HEK293 (cell line): Measurements from ENCODE around the gene RPL27.

Experiments
- GLI2 ChIP-seq: fragments of 450-650 bp; formaldehyde crosslinking; IDR thresholded peaks from 2 replicates; pipeline ENCODE4; 2017; ENCODE audit warnings: missing biosample characterization, missing genetic modification characterization, low read depth, borderline replicate concordance
- MYNN ChIP-seq: fragments of 450-650 bp; formaldehyde crosslinking; IDR thresholded peaks from 2 replicates; pipeline ENCODE4 v1.5.1; 2016; ENCODE audit warnings: missing biosample characterization, missing genetic modification characterization, borderline replicate concordance
- SETDB1 ChIP-seq: IDR thresholded peaks from one replicate; pipeline ENCODE4 v1.6.1; 2017; ENCODE audit warnings: mild to moderate bottlenecking, low read length, moderate library complexity, mixed read lengths; ENCODE audit not compliant: insufficient read length
- WT1 ChIP-seq: fragments of 450-650 bp; formaldehyde crosslinking; IDR thresholded peaks from 2 replicates; pipeline ENCODE4 v1.5.1; 2016; ENCODE audit warnings: missing biosample characterization, missing genetic modification characterization
- ZBTB10 ChIP-seq: fragments of 450-650 bp; formaldehyde crosslinking; IDR thresholded peaks from 2 replicates; pipeline ENCODE4 v1.5.1; 2016; ENCODE audit warnings: missing biosample characterization, missing genetic modification characterization
- ZBTB44 ChIP-seq: fragments of 450-650 bp; IDR thresholded peaks from 2 replicates; pipeline ENCODE4 v1.5.1; 2018; ENCODE audit warnings: missing biosample characterization, mild to moderate bottlenecking, missing genetic modification characterization
- ZBTB48 ChIP-seq: fragments of 450-650 bp; formaldehyde crosslinking; IDR thresholded peaks from 2 replicates; pipeline ENCODE4 v1.5.1; 2016; ENCODE audit warnings: missing biosample characterization, missing genetic modification characterization
- ZBTB8A ChIP-seq: fragments of 450-650 bp; formaldehyde crosslinking; IDR thresholded peaks from 2 replicates; pipeline ENCODE4 v1.5.1; 2016; ENCODE audit warnings: missing biosample characterization, missing genetic modification characterization
- ZNF133 ChIP-seq: fragments of 450-650 bp; formaldehyde crosslinking; IDR thresholded peaks from 2 replicates; pipeline ENCODE4 v1.5.1; 2016; ENCODE audit warnings: missing biosample characterization, missing genetic modification characterization
- ZNF324 ChIP-seq: fragments of 450-650 bp; formaldehyde crosslinking; IDR thresholded peaks from 2 replicates; pipeline ENCODE4 v1.5.1; 2016; ENCODE audit warnings: missing biosample characterization, missing genetic modification characterization
- ZNF350 ChIP-seq: fragments of 450-650 bp; formaldehyde crosslinking; IDR thresholded peaks from 2 replicates; pipeline ENCODE4 v1.5.0; 2017; ENCODE audit warnings: missing biosample characterization, mild to moderate bottlenecking, missing genetic modification characterization
- ZNF354C ChIP-seq: fragments of 450-650 bp; formaldehyde crosslinking; IDR thresholded peaks from 2 replicates; pipeline ENCODE4 v1.5.1; 2016; ENCODE audit warnings: missing biosample characterization, missing genetic modification characterization, low read depth, borderline replicate concordance
- ZNF501 ChIP-seq: fragments of 450-650 bp; formaldehyde crosslinking; IDR thresholded peaks from 2 replicates; pipeline ENCODE4 v1.5.1; 2016; ENCODE audit warnings: missing biosample characterization, missing genetic modification characterization
- ZNF518A ChIP-seq: fragments of 450-650 bp; formaldehyde crosslinking; conservative IDR thresholded peaks from 2 replicates; pipeline ENCODE4 v1.5.1; 2016; ENCODE audit warnings: low read depth, missing biosample characterization, missing genetic modification characterization
- ZNF549 ChIP-seq: fragments of 450-650 bp; IDR thresholded peaks from 2 replicates; pipeline ENCODE4 v1.5.1; 2018; ENCODE audit warnings: missing biosample characterization, missing genetic modification characterization, mild to moderate bottlenecking, inconsistent platforms, moderate library complexity
- ZSCAN18 ChIP-seq: fragments of 450-650 bp; formaldehyde crosslinking; IDR thresholded peaks from 2 replicates; pipeline ENCODE4 v1.5.1; 2016; ENCODE audit warnings: missing biosample characterization, missing genetic modification characterization
- ZSCAN5A ChIP-seq: fragments of 450-650 bp; formaldehyde crosslinking; IDR thresholded peaks from 2 replicates; pipeline ENCODE4 v1.5.1; 2016; ENCODE audit warnings: missing biosample characterization, missing genetic modification characterization
- TF ChIP-seq, protein P1 (sequence below): fragments of 450-650 bp; formaldehyde crosslinking; IDR thresholded peaks from 2 replicates; pipeline ENCODE4 v1.5.1; 2016; ENCODE audit warnings: missing biosample characterization, missing genetic modification characterization
- TF ChIP-seq, protein P2 (sequence below): fragments of 450-650 bp; formaldehyde crosslinking; IDR thresholded peaks from 2 replicates; pipeline ENCODE4; 2016; ENCODE audit warnings: missing biosample characterization, missing genetic modification characterization
- TF ChIP-seq, protein P3 (sequence below): fragments of 450-650 bp; IDR thresholded peaks from 2 replicates; pipeline ENCODE4 v1.5.1; 2018; ENCODE audit warnings: missing biosample characterization, missing genetic modification characterization

RPL27 gene

DNA sequence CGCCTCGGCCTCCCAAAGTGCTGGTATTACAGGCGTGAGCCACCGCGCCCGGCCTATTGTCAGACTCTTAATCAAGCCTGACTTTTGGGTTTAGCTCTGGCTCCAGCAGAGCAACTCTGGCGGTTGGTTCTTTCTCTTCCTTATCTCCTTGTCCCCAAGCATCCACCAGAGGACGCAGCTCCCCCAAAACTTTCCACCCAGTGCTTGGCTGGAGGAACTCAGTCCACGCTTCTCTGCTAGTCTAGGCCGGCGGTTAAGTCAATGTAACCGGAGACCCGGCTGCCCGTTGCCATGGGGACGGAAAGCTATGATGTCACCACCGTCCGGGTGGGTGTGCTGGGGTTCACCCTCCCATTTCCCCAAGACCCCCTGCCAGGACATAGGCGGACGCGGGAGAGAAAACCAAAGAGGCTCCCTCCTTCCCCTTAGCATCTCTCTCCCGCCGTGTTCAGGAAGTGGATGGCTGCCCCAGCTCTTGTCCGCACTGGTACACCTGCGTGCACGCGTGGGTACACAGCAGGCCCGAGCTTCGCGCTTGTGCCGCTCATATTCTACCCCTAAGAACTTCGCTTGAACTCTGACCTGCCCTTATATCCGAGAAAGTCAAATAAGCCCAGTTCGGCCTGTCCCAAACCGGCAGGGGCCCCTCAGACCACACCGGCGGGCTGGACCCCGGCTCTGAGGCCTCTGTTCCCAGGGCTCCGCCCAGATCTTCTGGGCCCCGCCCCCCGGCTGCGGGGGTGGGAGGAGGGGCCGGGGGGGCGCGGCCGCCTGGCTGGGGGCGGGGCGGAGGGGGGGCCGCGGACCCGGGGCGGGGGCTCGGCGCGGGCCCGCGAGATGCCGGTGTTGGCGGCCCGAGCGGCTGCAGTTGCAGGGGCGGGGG is 26.4 kb downstream of the RPL27 start, which contains the start of gene RND2 (continued):
- TF ChIP-seq ZNF354C (tag by site-specific recombination): no peak
- TF ChIP-seq MYNN (tag by site-specific recombination): no peak
- TF ChIP-seq ZNF549 (tag by site-specific recombination): no peak
- TF ChIP-seq, protein P1, sequence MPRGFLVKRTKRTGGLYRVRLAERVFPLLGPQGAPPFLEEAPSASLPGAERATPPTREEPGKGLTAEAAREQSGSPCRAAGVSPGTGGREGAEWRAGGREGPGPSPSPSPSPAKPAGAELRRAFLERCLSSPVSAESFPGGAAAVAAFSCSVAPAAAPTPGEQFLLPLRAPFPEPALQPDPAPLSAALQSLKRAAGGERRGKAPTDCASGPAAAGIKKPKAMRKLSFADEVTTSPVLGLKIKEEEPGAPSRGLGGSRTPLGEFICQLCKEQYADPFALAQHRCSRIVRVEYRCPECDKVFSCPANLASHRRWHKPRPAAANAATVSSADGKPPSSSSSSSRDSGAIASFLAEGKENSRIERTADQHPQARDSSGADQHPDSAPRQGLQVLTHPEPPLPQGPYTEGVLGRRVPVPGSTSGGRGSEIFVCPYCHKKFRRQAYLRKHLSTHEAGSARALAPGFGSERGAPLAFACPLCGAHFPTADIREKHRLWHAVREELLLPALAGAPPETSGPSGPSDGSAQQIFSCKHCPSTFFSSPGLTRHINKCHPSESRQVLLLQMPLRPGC (tag by site-specific recombination): 0 out of 2 replicates have a peak, but pooled peaks have one; percentile 24
- TF ChIP-seq GLI2 (tag by site-specific recombination): no peak
- TF ChIP-seq ZNF133 (tag by site-specific recombination): no peak
- peak; percentile 14; the same call in 1 of the 2 replicates for TF ChIP-seq ZBTB48
- TF ChIP-seq, protein P2, sequence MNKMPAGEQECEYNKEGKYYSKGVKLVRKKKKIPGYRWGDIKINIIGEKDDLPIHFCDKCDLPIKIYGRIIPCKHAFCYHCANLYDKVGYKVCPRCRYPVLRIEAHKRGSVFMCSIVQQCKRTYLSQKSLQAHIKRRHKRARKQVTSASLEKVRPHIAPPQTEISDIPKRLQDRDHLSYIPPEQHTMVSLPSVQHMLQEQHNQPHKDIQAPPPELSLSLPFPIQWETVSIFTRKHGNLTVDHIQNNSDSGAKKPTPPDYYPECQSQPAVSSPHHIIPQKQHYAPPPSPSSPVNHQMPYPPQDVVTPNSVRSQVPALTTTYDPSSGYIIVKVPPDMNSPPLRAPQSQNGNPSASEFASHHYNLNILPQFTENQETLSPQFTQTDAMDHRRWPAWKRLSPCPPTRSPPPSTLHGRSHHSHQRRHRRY: no peak
- TF ChIP-seq ZSCAN5A (tag by site-specific recombination): no peak
- TF ChIP-seq ZNF518A (tag by site-specific recombination): 0 out of 2 replicates have a peak, but pooled peaks have one; percentile 26
- TF ChIP-seq ZBTB44: no peak
- TF ChIP-seq ZSCAN18 (tag by site-specific recombination): no peak
- TF ChIP-seq SETDB1: no peak
- TF ChIP-seq ZNF350 (tag by site-specific recombination): no peak
- TF ChIP-seq, protein P3, sequence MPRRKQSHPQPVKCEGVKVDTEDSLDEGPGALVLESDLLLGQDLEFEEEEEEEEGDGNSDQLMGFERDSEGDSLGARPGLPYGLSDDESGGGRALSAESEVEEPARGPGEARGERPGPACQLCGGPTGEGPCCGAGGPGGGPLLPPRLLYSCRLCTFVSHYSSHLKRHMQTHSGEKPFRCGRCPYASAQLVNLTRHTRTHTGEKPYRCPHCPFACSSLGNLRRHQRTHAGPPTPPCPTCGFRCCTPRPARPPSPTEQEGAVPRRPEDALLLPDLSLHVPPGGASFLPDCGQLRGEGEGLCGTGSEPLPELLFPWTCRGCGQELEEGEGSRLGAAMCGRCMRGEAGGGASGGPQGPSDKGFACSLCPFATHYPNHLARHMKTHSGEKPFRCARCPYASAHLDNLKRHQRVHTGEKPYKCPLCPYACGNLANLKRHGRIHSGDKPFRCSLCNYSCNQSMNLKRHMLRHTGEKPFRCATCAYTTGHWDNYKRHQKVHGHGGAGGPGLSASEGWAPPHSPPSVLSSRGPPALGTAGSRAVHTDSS (tag by site-specific recombination): 0 out of 2 replicates have a peak, but pooled peaks have one; percentile 29
- TF ChIP-seq ZBTB10 (tag by site-specific recombination): peak; percentile 75; the same call in 1 of the 2 replicates
- peak; percentile 75 for TF ChIP-seq WT1 (tag by site-specific recombination)
- TF ChIP-seq ZBTB8A (tag by site-specific recombination): 0 out of 2 replicates have a peak, but pooled peaks have one; percentile 25
- peak; percentile 94 for TF ChIP-seq ZNF324 (tag by site-specific recombination)
- TF ChIP-seq ZNF501 (tag by site-specific recombination): peak; percentile 85
